Ishikawa (cell line): Measurements from ENCODE around the gene RPRD1B.

ENCODE experiments used
- EGR1 ChIP-seq: IDR thresholded peaks from 2 replicates; pipeline ENCODE4 v1.6.1; 2012
- NFIC ChIP-seq: IDR thresholded peaks from 2 replicates; pipeline ENCODE4 v1.6.1; 2012
- RAD21 ChIP-seq: IDR thresholded peaks from 2 replicates; pipeline ENCODE4 v1.6.1; 2012; ENCODE audit warnings: low read depth
- REST ChIP-seq: IDR thresholded peaks from 2 replicates; pipeline ENCODE4 v1.6.1; 2012; ENCODE audit warnings: low read depth, mild to moderate bottlenecking
- TAF1 ChIP-seq: IDR thresholded peaks from 2 replicates; pipeline ENCODE4 v1.6.1; 2012; ENCODE audit warnings: low read depth, mild to moderate bottlenecking
- YY1 ChIP-seq: IDR thresholded peaks from 2 replicates; pipeline ENCODE4 v1.6.1; 2012; ENCODE audit warnings: low read depth

- no peak for TF ChIP-seq REST
- TF ChIP-seq RAD21, result no peak
- TF ChIP-seq YY1, result no peak
- no peak for TF ChIP-seq TAF1
- no peak for TF ChIP-seq EGR1
- TF ChIP-seq NFIC, result no peak
These were observed 102.3 kb downstream of the RPRD1B start for GRCh38 chr20:38135651-38136420.
